OCI-LY3 (cell line): ENCODE measurements around the gene MDFI.
"Not testable (repeated sequence)": the region's sequence is repeated elsewhere in the genome, so short reads cannot be mapped to it uniquely, and the experiment has no call there.

ENCODE experiments used
- CTCF ChIP-seq: fragments of 200-600, 300-600 bp; sonication (generic); IDR thresholded peaks from 2 replicates; pipeline ENCODE4 v1.5.1; 2014; ENCODE audit warnings: antibody characterized with exemption, low read length, low read depth
- EZH2phosphoT487 ChIP-seq: fragments of 200-600 bp; shearing (Covaris generic); IDR thresholded peaks from 2 replicates; pipeline ENCODE4 v1.6.1; 2018; ENCODE audit warnings: antibody characterized with exemption, mixed run types, low read depth

- TF ChIP-seq CTCF, EZH2phosphoT487: not testable (repeated sequence)
These were observed 19.1 kb upstream of the MDFI start for GRCh38 chr6:41619193-41619592.
